Neural cell (in vitro differentiated cells): Measurements from ENCODE around the gene IP6K2.

ENCODE experiments used
- EZH2 ChIP-seq: fragments of 200-600, 300-800 bp; shearing (Covaris generic), sonication (generic); IDR thresholded peaks from 2 replicates; pipeline ENCODE4 v1.6.1; 2014; ENCODE audit warnings: antibody characterized with exemption, low read length, borderline replicate concordance, mild to moderate bottlenecking; ENCODE audit not compliant: insufficient read depth, poor library complexity, severe bottlenecking
- POLR2AphosphoS5 ChIP-seq: IDR thresholded peaks from 2 replicates; pipeline ENCODE4 v1.6.1; 2012

GRCh38 chr3:48765376-48765775 lies 48.4 kb upstream of the IP6K2 start:
- TF ChIP-seq POLR2AphosphoS5 (no peak), EZH2 (no peak)
